GM21381 (cell line): ENCODE measurements around the gene CYP2F1.
"Not testable (repeated sequence)": the region's sequence is repeated elsewhere in the genome, so short reads cannot be mapped to it uniquely, and the experiment has no call there.

Experiments used
- ATAC-seq: cut with Tn5 transposase; IDR thresholded peaks from one replicate; pipeline ENCODE4 v1.9.1; 2021; ENCODE audit warnings: mild to moderate bottlenecking, moderate library complexity; ENCODE audit not compliant: unreplicated experiment

CYP2F1 gene

GRCh38 chr19:41126765-41127203, 12.6 kb downstream of the CYP2F1 start:
- not testable (repeated sequence) for ATAC-seq

GRCh38 chr19:41127362-41127761, 13.1 kb downstream of the CYP2F1 start:
- ATAC-seq = not testable (repeated sequence)

- ATAC-seq = not testable (repeated sequence)
Measured at GRCh38 chr19:41127801-41128300, 13.6 kb downstream of the CYP2F1 start.

GRCh38 chr19:41128692-41129091, 14.5 kb downstream of the CYP2F1 start:
- ATAC-seq = no peak

GRCh38 chr19:41131186-41131585, 17.0 kb downstream of the CYP2F1 start:
- no peak for ATAC-seq

GRCh38 chr19:41133260-41133659, 19.0 kb downstream of the CYP2F1 start:
- no peak for ATAC-seq

GRCh38 chr19:41134616-41135015, 20.4 kb downstream of the CYP2F1 start:
- no peak for ATAC-seq

- ATAC-seq = not testable (repeated sequence)
Measured at GRCh38 chr19:41135390-41136384, 21.5 kb downstream of the CYP2F1 start.

GRCh38 chr19:41136636-41137455, 22.6 kb downstream of the CYP2F1 start:
- no peak for ATAC-seq

GRCh38 chr19:41144403-41144802, 30.2 kb downstream of the CYP2F1 start:
- ATAC-seq = no peak

- no peak for ATAC-seq
Measured at GRCh38 chr19:41149831-41150230, 35.6 kb downstream of the CYP2F1 start.

GRCh38 chr19:41150986-41151385, 36.8 kb downstream of the CYP2F1 start:
- not testable (repeated sequence) for ATAC-seq

- no peak for ATAC-seq
Measured at GRCh38 chr19:41154060-41154459, 39.8 kb downstream of the CYP2F1 start.

- no peak for ATAC-seq
Measured at GRCh38 chr19:41156207-41156606, 42.0 kb downstream of the CYP2F1 start.

- no peak for ATAC-seq
Measured at GRCh38 chr19:41159881-41160280, 45.6 kb downstream of the CYP2F1 start.

- ATAC-seq = no peak
Measured at GRCh38 chr19:41161903-41162302, 47.7 kb downstream of the CYP2F1 start.

- ATAC-seq = no peak
Measured at GRCh38 chr19:41166944-41167804, 52.9 kb downstream of the CYP2F1 start.

- no peak for ATAC-seq
Measured at GRCh38 chr19:41172297-41173164, 58.3 kb downstream of the CYP2F1 start.

GRCh38 chr19:41174297-41174928, 60.2 kb downstream of the CYP2F1 start:
- ATAC-seq = no peak
